Activated CD4-positive, alpha-beta T cell treated with anti-CD3 and anti-CD28 coated beads for 1 hour (primary cell): ENCODE results near the gene DSE.

Experiments used
- DNase-seq: peaks from one replicate; pipeline ENCODE4 v3.0.0-alpha.2; 2020

DSE gene

DNA sequence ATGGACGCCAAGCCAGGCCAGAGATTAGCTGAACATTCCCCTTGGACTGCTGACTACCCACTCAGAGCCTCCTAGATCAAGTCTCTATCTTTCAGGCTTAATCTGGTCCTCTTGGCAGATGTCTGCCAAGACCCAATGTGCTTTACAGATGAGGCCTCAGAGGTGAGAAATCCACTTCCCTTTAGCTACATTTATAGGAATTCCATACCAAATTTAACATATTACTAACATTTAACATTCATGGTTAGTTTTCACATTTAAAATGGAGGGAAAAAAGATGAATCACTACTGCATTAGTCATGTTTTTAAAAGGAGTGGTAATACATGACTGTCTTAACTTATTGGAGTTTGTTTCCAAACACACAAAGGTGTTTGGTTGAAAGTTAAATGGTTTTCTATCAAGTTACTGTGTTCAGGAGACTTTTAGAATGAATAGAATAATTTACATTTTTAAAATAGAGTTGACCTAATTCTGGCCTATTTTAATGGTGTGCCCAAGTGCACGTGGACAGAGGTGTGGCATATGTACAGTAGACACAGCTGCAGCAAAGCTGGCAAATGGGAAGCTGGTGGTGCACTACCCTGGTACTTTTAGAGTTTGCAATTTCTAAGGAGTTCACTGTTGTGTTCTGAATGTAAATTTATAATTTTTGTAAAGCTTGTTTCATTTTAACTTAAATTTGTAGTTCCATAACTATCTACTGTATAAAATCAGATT lies 48.5 kb downstream of the DSE start:
- no peak for DNase-seq

DNA sequence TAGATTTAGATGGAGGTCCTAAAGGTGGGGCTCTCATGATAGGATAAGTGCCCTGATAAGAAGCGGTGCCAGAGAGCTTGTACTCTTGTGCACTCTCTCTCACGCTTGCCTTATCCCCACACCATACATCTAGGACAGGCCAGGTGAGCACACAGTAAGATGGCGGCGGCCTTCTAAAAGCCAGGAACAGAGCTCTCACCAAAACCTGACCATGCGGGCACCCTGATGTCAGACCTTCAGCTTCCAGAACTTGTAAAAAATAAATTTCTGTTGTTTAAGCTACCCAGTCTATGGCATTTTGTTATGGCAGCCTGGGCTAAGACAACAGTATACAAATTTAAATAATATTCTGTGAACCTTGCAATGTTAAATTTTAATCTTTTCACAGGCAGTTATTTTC lies 49.6 kb downstream of the DSE start:
- no peak for DNase-seq

DNA sequence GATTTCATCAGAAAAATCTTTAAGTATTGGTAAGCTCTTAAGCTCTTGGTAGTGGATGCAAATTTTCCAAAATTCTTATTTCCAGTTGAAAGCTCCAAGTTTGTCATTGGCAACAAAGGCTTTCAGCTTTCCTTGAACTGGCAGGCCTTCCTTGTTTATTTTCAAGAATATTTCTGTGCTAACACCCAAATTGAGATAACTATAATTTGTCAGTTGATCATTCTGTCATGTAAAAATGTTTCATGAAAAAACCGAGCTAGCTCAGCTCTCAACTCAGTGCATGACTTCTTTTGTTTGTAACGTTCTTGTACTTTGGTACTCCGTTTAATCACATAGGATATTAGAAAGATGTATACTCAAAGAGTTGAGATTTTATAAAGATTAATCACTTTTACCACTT lies 51.5 kb downstream of the DSE start:
- DNase-seq = no peak

DNA sequence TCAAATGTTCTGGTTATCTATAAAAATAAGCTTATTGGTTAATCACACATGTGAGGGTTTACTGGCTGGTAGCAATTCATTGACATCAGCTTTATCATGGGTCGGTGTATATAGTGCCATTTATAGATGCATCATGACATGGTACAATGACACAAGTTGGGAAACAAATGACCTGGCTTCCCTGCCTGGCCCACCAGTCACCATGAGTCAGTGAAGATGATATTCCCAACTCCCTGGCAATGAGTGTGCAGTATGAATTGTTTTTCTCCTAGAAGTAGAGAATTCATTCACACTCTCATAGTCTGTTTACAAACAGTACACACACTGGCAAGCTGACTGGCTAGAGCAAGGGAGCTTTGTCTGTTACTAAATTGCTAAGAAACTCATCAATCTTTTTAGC lies 53.3 kb downstream of the DSE start:
- DNase-seq = no peak

DNA sequence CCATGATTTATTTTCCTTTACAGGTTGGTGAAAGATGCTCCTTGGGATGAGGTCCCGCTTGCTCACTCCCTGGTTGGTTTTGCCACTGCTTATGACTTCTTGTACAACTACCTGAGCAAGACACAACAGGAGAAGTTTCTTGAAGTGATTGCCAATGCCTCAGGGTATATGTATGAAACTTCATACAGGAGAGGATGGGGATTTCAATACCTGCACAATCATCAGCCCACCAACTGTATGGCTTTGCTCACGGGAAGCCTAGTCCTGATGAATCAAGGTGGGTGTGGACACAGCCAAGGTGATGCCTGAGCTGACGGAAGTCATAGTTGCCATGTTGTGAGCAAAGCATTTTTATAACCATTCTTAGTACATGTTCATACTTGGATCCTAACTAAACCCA lies 55.8 kb downstream of the DSE start:
- no peak for DNase-seq

DNA sequence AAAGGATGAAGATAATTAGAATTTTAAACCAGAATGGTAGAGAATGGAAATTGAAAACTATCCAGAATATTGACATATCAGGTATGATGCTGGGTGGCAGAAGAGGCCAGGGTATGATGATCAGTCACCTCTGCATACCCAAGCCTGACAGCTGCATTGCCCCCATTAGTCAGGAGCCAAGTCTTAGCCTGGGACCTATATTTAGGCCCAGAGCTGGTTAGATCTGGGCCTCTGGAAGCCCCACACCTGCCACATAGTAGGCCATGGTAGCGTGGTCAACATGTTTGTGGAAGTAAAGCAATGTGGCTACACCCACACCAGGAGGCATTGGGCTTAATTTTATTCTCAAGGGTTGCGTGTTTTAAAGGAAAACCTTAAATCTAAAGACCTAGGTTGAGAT lies 58.4 kb downstream of the DSE start:
- DNase-seq = no peak

DNA sequence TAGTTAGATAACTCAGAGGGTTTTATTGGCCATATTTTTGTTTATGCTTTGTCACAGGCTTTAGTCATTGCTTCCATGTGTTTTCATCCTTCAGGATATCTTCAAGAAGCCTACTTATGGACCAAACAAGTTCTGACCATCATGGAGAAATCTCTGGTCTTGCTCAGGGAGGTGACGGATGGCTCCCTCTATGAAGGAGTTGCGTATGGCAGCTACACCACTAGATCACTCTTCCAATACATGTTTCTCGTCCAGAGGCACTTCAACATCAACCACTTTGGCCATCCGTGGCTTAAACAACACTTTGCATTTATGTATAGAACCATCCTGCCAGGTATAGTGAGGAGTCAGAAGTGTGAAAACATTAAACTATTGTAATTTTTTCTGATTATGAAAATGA lies 60.1 kb downstream of the DSE start:
- no peak for DNase-seq

DNA sequence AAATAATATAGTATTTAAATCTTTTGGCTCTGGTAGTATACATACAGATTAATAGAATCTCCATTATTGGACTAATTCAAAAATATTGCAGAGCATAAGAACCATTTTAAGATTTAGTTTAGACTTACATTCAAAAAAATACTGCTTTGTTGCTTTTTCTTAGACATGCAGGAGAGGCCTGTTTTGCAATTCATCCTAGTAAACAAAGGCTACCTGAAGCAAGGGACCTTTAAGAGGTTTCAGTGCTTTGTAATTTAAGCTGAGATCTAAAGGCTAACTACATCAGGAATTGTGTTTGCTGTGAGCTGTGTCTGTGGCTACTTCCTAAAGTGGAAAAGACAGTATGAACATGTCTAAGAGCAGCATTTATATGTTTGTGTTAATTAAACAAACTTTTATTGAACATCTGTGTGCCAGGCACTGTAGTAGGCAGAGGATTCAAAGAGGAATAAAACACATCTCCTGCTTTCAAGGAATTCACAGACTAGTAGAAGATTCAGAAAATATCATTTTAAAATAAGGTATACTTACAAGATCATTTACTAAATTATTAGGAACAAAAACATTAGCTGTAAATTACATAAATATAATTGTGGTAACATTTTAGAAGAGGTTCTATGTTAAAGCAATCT lies 61.3 kb downstream of the DSE start:
- DNase-seq = no peak

DNA sequence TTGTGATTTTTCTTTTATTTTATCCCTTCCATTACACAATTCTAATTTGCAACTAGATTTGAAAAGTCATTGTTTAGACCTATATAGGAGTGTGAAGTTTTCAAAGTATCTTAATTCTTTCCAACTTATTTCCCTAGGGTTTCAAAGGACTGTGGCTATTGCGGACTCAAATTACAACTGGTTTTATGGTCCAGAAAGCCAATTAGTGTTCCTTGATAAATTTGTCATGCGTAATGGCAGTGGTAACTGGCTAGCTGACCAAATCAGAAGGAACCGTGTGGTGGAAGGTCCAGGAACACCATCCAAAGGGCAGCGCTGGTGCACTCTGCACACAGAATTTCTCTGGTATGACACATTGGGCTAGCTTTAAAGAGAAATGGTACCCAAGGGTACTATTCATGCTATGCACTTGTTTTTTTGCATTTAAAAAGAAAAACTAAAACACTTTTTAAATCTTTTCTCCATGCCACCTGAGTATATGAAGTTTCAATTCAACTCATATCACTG lies 62.5 kb downstream of the DSE start:
- DNase-seq = no peak

DNA sequence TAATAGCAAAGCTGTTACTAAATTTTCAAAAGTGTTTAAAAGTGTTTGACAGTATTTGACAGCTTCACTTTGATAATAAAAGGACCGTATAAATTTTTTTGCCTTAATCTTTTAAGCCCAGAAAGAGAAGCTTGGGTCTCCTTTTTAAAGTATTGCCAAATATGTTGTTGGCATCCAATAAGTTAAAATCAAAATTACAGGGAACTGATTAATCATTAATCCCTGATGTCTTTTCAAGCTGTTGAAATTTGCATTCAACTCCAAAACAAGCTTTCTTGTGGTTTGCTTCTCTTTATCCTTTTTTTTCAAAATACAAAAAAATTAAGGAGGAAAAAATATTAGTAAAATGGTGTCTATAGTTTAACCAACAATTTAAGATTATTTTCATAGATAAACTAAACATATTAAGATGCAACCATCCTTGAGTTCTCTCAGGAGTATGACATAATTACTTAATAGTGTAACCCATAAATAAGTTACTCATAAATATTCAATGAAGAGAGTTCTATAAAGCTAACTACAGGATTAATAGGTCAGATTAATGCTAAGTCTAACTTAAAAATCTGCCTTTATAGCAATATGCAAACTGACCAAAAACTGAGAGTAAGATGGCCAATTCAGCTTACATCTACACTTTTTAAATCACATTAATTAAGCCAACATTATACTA lies 63.4 kb downstream of the DSE start:
- DNase-seq = no peak

DNA sequence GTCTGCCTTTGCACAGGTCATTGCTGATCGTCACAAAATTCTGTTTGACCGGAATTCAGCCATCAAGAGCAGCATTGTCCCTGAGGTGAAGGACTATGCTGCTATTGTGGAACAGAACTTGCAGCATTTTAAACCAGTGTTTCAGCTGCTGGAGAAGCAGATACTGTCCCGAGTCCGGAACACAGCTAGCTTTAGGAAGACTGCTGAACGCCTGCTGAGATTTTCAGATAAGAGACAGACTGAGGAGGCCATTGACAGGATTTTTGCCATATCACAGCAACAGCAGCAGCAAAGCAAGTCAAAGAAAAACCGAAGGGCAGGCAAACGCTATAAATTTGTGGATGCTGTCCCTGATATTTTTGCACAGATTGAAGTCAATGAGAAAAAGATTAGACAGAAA lies 65.8 kb downstream of the DSE start:
- DNase-seq = no peak

DNA sequence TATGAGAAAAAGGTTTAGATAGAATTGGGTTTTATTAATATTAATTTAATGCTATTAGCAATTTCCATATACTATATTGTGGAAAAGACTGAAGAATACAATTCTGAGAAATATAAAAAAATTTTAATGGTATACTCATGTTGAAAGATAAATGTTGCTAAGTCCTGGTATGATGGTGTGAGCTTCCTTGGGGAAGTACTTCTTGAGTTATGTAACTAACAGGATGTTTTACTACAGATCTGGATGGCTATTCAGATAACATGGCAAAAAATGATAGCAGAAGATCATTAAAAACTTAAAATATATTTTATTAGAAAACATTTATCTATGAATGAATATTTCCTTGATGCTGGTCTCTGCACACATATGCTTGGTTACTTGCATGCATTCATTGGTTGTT lies 66.9 kb downstream of the DSE start:
- DNase-seq = no peak

DNA sequence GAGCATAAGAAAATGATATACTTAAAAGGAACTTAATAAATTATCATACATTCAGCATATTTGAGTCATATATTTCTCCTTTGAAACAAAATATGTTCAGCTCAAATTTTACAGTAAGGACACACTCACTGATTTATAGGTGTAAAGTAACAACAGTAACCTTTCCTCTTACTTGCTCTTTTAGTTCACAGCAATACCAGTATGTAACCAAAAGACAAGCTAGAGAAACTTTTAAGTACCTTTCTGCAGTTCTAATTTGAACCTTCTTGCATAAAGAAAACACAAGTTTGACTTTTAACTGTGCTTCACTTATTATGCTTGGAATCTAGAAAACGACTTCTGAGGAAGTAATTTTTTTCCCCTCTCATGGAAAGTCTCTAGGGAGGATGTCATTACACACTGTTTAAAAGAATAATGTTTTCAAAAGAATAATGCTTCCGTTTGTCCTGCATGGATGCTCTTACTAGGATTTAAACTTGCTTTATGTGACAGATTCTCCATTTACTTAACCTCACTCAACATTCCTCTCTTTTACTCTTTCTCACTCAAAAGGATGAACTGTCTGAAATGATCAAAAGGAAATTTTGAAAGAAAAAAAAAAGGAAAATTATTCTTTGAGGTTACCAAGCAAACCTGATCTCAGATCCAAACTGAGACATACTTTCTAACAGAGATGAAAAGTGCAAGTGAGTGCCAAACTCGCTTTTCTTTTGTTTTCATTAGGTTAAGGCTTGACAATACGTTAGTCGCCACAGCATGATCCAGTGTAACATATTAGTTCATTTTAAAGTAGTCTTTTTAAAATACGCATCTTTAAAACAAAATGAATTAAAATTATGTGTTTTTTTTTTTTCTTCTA lies 68.1 kb downstream of the DSE start:
- DNase-seq = no peak

DNA sequence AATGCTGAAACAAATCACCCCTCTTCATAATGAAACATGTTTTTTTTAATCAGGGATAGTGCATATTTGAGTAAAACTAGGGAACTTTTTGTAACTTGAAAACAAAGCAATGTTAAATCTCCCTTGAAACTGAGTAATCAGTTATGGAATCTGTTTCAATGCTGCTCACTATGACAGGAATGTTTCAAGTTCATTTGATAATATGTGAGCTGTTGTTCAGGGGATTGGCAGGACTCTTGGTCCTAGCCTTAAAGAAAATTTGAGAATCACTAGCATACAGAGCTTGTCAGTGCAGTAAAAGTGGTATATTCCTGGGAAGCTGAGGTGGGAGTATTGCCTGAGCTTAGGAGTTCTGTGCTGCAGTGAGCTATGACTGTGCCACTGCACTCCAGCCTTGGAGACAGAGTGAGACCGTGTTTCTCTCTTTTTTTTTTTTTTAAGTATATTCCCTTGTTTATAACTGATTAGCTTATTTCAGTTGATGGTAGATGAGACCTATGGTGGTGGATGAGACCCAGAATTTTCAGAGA lies 68.8 kb downstream of the DSE start:
- no peak for DNase-seq

DNA sequence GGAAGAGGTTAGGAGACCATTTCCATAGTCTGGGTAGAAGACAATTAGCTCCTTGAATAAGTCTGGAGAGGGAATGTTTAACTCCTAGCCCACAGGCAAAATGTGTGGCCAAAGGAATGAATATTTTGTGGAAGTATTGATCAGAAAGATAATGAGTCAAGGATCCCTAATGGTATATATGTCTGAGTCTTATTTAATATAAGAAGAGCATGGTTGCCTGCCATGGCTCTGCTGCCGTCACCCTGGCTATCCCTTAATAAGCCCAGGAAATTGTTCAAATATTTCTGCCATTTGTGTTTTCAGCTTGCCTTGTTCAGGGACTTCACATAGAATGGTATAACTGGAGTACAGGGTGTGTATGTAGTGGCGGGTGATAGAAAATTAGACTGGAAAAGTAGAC lies 72.4 kb downstream of the DSE start:
- DNase-seq = no peak

DNA sequence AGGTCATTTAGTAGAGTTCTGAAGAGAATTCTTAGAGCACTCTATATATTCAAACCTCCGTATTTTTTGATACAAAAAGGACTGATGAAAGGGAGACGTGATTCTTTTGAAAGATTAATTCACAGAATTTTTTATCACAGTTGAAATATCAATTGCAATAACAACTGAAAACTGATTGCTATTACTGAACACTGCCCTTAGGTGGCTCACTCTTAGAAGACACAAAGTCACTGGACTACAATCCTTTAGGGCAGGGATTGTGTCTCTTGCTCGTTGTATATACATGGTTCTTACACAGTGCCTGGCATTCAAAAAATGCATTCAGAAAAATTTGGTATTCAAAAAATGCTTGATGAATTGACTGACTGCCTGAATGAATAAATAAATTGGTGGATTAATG lies 73.3 kb downstream of the DSE start:
- no peak for DNase-seq

DNA sequence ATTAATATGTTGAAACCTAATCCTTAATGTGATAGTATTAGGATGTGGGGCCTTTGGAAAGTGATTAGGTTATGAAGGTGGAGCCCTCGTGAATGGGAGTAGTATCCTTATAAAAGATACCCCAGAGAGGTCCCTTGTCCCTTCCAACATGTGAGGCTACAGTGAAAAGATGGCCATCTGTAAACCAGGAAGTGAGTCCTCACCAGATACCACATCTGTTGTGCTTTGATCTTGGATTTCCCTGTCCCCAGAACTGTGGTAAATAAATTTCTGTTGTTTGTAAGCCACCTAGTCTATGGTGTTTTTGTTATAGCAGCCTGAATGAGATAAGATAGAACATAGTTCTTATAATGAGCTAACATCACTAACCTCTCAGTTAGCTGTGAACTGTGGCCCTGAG lies 73.8 kb downstream of the DSE start:
- DNase-seq = no peak

DNA sequence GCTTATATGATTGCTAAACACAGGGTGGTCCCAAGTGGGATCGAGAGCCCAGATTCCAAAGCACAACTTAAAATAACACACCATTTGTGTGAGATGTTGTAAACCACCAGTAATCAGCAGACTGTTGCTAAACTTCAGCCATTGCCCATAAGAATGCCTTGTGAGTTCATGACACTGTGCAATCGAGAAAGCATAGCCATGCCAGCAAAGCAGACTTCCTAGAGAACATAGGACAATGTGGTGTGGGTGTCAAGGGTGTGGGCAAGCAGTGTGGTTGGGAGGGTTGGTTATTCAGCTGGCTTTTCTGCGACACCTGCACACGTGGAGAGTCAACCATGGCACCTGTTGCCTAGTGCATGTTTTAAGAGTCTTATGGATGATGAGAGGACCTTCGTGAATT lies 74.4 kb downstream of the DSE start:
- no peak for DNase-seq

DNA sequence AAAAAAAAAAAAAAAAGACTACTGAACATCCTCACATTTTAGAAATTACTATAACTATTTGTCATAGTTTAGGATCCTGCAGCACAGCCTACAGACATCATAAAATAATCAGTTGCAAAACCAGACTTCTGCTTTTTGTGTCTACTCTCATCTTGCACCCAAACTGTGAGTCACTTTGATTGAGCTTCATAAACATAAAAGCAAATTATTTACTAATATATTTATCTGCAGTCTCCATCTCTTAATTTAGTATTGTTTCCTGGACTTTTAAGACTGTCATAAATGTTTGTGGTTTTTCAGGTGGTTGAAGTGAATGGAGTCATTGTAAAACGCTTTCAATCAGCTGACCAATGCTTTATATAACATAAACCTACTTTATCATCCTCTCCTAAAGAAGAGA lies 75.7 kb downstream of the DSE start:
- DNase-seq = no peak

DNA sequence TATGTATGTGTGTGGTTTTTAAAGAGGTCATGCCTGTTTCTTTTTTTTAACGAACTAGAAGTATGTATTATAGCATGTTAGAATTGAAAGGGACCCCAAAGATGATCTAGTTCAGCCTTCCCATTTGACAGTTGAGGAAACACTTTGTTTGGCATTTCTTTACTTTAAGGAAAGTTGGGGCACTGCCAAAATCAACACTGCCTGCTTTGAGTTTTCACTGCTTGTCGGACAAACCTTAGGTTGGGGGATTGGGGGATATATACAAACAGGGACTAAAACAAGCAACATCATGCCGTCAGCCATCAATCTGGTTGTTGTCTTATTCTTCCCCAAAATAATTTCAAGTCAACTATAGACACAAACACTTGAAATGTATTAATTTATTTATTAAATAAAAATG lies 76.3 kb downstream of the DSE start:
- DNase-seq = no peak

DNA sequence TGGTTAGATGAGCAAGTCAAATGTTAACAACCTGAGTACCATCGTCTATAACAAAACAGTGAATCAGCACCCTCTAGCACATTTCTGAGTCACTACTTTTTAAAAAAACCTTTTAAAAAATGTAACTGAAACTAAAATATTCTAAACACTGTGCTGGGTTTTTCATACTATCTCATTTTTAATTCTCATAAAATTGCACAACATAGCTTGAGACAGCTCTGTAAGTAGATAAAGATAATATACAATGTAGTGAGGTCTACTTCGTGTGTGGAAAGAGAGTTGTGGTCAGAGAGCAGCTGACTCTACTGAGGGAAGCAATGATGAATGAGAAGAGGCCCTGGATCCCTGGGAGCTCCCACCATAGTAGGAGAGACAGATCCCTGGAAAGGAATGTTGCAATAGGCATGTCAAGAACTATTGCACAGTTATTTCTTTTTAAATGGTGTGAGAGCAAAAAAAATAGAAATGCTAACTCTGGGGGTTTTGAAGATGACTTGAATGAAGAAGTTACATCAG lies 76.8 kb downstream of the DSE start:
- DNase-seq = no peak

DNA sequence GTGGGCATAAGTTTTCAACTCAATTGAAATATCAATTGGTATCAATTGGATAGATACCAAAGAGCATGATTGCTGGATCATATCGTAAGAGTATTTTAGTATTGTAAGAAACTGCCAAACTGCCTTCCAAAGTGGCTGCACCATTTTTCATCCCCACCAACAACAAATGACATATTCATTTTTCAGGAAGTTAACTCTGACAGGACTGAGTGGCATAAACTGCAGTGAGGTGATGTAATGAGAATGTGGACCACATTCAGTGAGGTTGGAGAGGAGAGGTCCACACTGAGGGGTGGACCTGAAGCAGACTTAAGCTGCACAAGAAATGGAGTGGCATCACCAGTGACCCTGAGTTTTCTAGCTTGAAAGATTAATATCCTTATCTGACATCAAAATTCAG lies 78.8 kb downstream of the DSE start:
- DNase-seq = no peak

DNA sequence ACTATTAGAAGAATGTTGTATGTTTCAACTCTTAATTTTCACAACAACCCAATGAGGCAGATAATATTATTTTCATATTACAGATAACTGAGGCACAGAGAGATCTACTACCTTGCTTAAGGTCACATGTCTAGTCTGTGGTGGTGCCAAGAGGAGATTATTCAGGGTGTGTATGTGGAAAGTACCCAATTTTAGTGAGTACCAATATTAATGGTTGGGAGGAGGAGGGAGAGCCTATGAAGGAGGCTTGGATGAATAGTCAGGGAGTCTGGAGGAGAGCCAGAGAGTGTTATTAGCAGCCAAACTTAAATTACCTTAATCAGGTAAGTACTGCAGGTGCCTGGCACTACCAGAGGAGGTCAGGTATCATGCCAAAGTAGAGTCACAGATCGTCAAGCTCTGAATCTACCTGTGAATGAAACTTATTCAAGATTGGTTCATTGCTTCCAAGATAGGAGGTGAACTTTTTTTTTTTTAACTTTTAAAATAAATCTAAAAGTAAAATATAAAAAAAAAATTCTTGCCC lies 79.5 kb downstream of the DSE start:
- no peak for DNase-seq
